Naive B cell (primary cell): ENCODE measurements around the gene GLRX5. TPM values are rescaled to one million over a fixed set of nuclear protein-coding genes. Genes with fewer than 3 reads are reported as not detected.

ENCODE experiments used
- ATAC-seq, 2 donors: fragments of 150-1000 bp; cut with Tn5 transposase; 2 replicates each; pipeline ENCODE4 v1.10.0; 2021; ENCODE audit warnings: low read depth in 2 of 2, mild to moderate bottlenecking in 2 of 2, moderate library complexity in 2 of 2
- DNase-seq: peaks from one replicate; pipeline ENCODE4 v3.0.0; 2022
- H3K27ac Mint-ChIP-seq, 6 donors: one replicate each; pipeline ENCODE4 v1.8.0; 2020 to 2022; ENCODE audit warnings: mild to moderate bottlenecking in 6 of 6, mixed read lengths in 6 of 6, moderate library complexity in 5 of 6, inconsistent platforms in 2 of 6
- H3K27me3 Mint-ChIP-seq, 3 donors: one replicate each; pipeline ENCODE4 v1.8.0; 2021 to 2022; ENCODE audit warnings: mixed read lengths in 3 of 3, mild to moderate bottlenecking in 1 of 3
- H3K36me3 Mint-ChIP-seq, 2 donors: one replicate each; pipeline ENCODE4 v1.8.0; 2020 to 2022; ENCODE audit warnings: mixed read lengths in 2 of 2, inconsistent platforms in 1 of 2, mild to moderate bottlenecking in 1 of 2
- H3K4me1 Mint-ChIP-seq, 3 donors: one replicate each; pipeline ENCODE4 v1.8.0; 2020 to 2022; ENCODE audit warnings: mixed read lengths in 3 of 3, inconsistent platforms in 1 of 3, mild to moderate bottlenecking in 1 of 3, moderate library complexity in 1 of 3
- H3K4me3 Mint-ChIP-seq, 8 donors: one replicate each; pipeline ENCODE4 v1.8.0; 2020 to 2022; ENCODE audit warnings: mild to moderate bottlenecking in 8 of 8, mixed read lengths in 8 of 8, moderate library complexity in 8 of 8, inconsistent platforms in 2 of 8
- H3K9me3 Mint-ChIP-seq, 7 donors: one replicate each; pipeline ENCODE4 v1.8.0; 2020 to 2022; ENCODE audit warnings: mixed read lengths in 7 of 7, mild to moderate bottlenecking in 5 of 7, inconsistent platforms in 2 of 7, moderate library complexity in 1 of 7
- polyA plus RNA-seq, 6 donors: library from polyadenylated mRNA; unstranded; fragments of 300-500 nt; fragmentation: Illumina TruSeq; gene quantifications; one replicate each; pipeline ENCODE4 v1.2.3, GENCODE V29; 2021; ENCODE audit warnings: low read depth in 6 of 6

Gene GLRX5
- polyA plus RNA-seq, 6 donors from 2014 or later: 51.3 to 98.1 (median 62.4) TPM

GRCh38 chr14:95515080-95515489, 19.8 kb upstream of the GLRX5 start:
- DNase-seq: no peak
- Mint-ChIP-seq H3K4me3 (peak overlapping the region; percentile 88 to 96 (median 94)), H3K27me3 (no peaks in the 10 kb centered on the region), H3K9me3 (no peaks in the 10 kb centered on the region), H3K4me1 (peaks cover 61 to 83% (median 82%) of the 10 kb centered on the region in 3 donors), H3K27ac (peak overlapping the region; percentile 78 to 99 (median 98)), H3K36me3 (peaks cover 2 to 4% of the 10 kb centered on the region in 2 donors)
- ATAC-seq: no peak

GRCh38 chr14:95515596-95516552, 19.0 kb upstream of the GLRX5 start:
- Mint-ChIP-seq H3K36me3 (no peaks in the 10 kb centered on the region), H3K27me3 (no peaks in the 10 kb centered on the region), H3K4me1 (peaks cover 60 to 80% (median 80%) of the 10 kb centered on the region in 3 donors), H3K9me3 (no peaks in the 10 kb centered on the region), H3K27ac (peak overlapping the region; percentile 95 to 99 (median 98)), H3K4me3 (peak overlapping the region; percentile 88 to 96 (median 94))
- ATAC-seq (peak; percentile 91 to 93), DNase-seq (peak; percentile 94)

- no peaks in the 10 kb centered on the region for H3K27me3 Mint-ChIP-seq
- no peaks in the 10 kb centered on the region for H3K9me3 Mint-ChIP-seq
- DNase-seq: peak; percentile 67
- peaks cover 55 to 75% (median 74%) of the 10 kb centered on the region in 3 donors for H3K4me1 Mint-ChIP-seq
- no peaks in the 10 kb centered on the region for H3K36me3 Mint-ChIP-seq
- H3K4me3 Mint-ChIP-seq: peak within 1 kb of the TSS; percentile 88 to 96 (median 94)
- ATAC-seq: peak; percentile 61 to 66
- peak within 1 kb of the TSS; percentile 95 to 99 (median 98) for H3K27ac Mint-ChIP-seq
These were observed 18.2 kb upstream of the GLRX5 start, which contains the start of gene SYNE3 for GRCh38 chr14:95516554-95517181. Gene SYNE3 (minus strand): TSS chr14:95516650. CDS start chr14:95475821, 40,829 bp downstream.

- Mint-ChIP-seq H3K4me3 (peak overlapping the region; percentile 73 to 95 (median 88)), H3K4me1 (peaks cover 52 to 79% (median 65%) of the 10 kb centered on the region in 3 donors), H3K27me3 (no peaks in the 10 kb centered on the region), H3K36me3 (no peaks in the 10 kb centered on the region), H3K27ac (peak overlapping the region; percentile 82 to 97 (median 94)), H3K9me3 (no peaks in the 10 kb centered on the region)
- DNase-seq: no peak
- no peak for ATAC-seq
These were observed 16.7 kb upstream of the GLRX5 start for GRCh38 chr14:95518045-95518751.

GRCh38 chr14:95519699-95520098, 15.2 kb upstream of the GLRX5 start:
- Mint-ChIP-seq H3K4me3 (peak overlapping the region; percentile 54 to 95 (median 84)), H3K27me3 (no peaks in the 10 kb centered on the region), H3K9me3 (no peaks in the 10 kb centered on the region), H3K36me3 (no peaks in the 10 kb centered on the region), H3K4me1 (peaks cover 58 to 75% (median 65%) of the 10 kb centered on the region in 3 donors), H3K27ac (peak overlapping the region; percentile 3 to 96 (median 76))
- no peak for DNase-seq
- no peak for ATAC-seq

- H3K36me3 Mint-ChIP-seq: no peaks in the 10 kb centered on the region
- DNase-seq (peak; percentile 26), ATAC-seq (peak in 1 of 2 donors; percentile 10)
- H3K27ac Mint-ChIP-seq: peak overlapping the region in 5 of 6 donors; percentile 3 to 96 (median 91)
- peak overlapping the region; percentile 54 to 95 (median 80) for H3K4me3 Mint-ChIP-seq
- no peaks in the 10 kb centered on the region for H3K9me3 Mint-ChIP-seq
- no peaks in the 10 kb centered on the region for H3K27me3 Mint-ChIP-seq
- peaks cover 54 to 68% (median 60%) of the 10 kb centered on the region in 3 donors for H3K4me1 Mint-ChIP-seq
These were observed 14.5 kb upstream of the GLRX5 start for GRCh38 chr14:95520346-95520745.

GRCh38 chr14:95521001-95521400, 13.8 kb upstream of the GLRX5 start:
- no peak for ATAC-seq
- DNase-seq: no peak
- H3K9me3 Mint-ChIP-seq: no peaks in the 10 kb centered on the region

GRCh38 chr14:95522116-95522515, 12.7 kb upstream of the GLRX5 start:
- Mint-ChIP-seq H3K4me1 (peaks cover 57 to 61% (median 58%) of the 10 kb centered on the region in 3 donors), H3K9me3 (no peaks in the 10 kb centered on the region), H3K36me3 (no peaks in the 10 kb centered on the region), H3K4me3 (no peak overlapping the region), H3K27ac (peak overlapping the region in 4 of 6 donors; percentile 4 to 75 (median 32)), H3K27me3 (no peaks in the 10 kb centered on the region)
- ATAC-seq: no peak
- DNase-seq: no peak

More at GRCh38 chr14:95521001-95521400, 13.8 kb upstream of the GLRX5 start:
- Mint-ChIP-seq H3K27me3 (no peaks in the 10 kb centered on the region), H3K4me1 (peaks cover 55 to 63% (median 58%) of the 10 kb centered on the region in 3 donors), H3K27ac (peak overlapping the region in 1 of 6 donors; percentile 24), H3K4me3 (no peak overlapping the region), H3K36me3 (no peaks in the 10 kb centered on the region)

GRCh38 chr14:95522556-95522955, 12.3 kb upstream of the GLRX5 start:
- H3K36me3 Mint-ChIP-seq: no peaks in the 10 kb centered on the region
- peak overlapping the region in 1 of 6 donors; percentile 24 for H3K27ac Mint-ChIP-seq
- no peak for ATAC-seq
- no peak for DNase-seq
- H3K27me3 Mint-ChIP-seq: no peaks in the 10 kb centered on the region
- no peak overlapping the region for H3K4me3 Mint-ChIP-seq
- H3K9me3 Mint-ChIP-seq: no peaks in the 10 kb centered on the region
- peaks cover 57 to 61% (median 57%) of the 10 kb centered on the region in 3 donors for H3K4me1 Mint-ChIP-seq

- Mint-ChIP-seq H3K9me3 (no peaks in the 10 kb centered on the region), H3K27ac (peak overlapping the region in 3 of 6 donors; percentile 16 to 53 (median 23)), H3K4me3 (peak overlapping the region in 3 of 8 donors; percentile 40 to 66 (median 46)), H3K4me1 (peaks cover 50 to 54% (median 51%) of the 10 kb centered on the region in 3 donors), H3K36me3 (no peaks in the 10 kb centered on the region), H3K27me3 (no peaks in the 10 kb centered on the region)
- DNase-seq (no peak), ATAC-seq (no peak)
These were observed 11.6 kb upstream of the GLRX5 start for GRCh38 chr14:95523051-95523814.

GRCh38 chr14:95523815-95524448, 10.9 kb upstream of the GLRX5 start:
- H3K27me3 Mint-ChIP-seq: no peaks in the 10 kb centered on the region
- no peaks in the 10 kb centered on the region for H3K36me3 Mint-ChIP-seq
- H3K4me1 Mint-ChIP-seq: peaks cover 43 to 47% (median 44%) of the 10 kb centered on the region in 3 donors
- peak overlapping the region in 5 of 8 donors; percentile 38 to 77 (median 46) for H3K4me3 Mint-ChIP-seq
- DNase-seq: no peak
- peak in 1 of 2 donors; percentile 42 for ATAC-seq
- H3K9me3 Mint-ChIP-seq: no peaks in the 10 kb centered on the region
- peak overlapping the region in 4 of 6 donors; percentile 16 to 60 (median 38) for H3K27ac Mint-ChIP-seq
